ENCODE results near the gene SFTA2. TPM values are rescaled to one million over a fixed set of nuclear protein-coding genes. Genes with fewer than 3 reads are reported as not detected.

The SFTA2 gene
- total and polyA plus RNA-seq, 2 donors (not counting 1 experiment from before 2014, with no cell fraction given): not detected

DNA sequence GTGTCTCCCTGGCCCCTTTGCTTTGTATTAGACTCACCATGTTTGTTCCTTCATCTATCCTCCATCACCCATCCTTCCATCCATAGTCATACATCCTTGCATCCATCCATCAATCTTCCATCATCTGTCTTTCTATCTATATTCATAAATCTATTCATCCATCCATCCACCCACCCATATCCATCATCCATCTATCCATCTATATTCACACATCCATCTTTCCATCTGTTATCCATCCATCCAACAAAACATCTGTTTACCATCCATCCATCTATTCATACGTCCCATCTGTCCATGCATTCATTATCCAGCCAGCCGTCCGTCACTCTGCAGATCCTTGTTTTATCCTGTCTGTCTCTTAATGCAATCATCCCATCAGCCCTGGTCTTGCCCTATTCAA is 37.0 kb downstream of the SFTA2 start:
- H3K4me1 Mint-ChIP-seq: no peaks in the 10 kb centered on the region
- no peak overlapping the region for H3K27ac Mint-ChIP-seq
- TF ChIP-seq, protein P1, sequence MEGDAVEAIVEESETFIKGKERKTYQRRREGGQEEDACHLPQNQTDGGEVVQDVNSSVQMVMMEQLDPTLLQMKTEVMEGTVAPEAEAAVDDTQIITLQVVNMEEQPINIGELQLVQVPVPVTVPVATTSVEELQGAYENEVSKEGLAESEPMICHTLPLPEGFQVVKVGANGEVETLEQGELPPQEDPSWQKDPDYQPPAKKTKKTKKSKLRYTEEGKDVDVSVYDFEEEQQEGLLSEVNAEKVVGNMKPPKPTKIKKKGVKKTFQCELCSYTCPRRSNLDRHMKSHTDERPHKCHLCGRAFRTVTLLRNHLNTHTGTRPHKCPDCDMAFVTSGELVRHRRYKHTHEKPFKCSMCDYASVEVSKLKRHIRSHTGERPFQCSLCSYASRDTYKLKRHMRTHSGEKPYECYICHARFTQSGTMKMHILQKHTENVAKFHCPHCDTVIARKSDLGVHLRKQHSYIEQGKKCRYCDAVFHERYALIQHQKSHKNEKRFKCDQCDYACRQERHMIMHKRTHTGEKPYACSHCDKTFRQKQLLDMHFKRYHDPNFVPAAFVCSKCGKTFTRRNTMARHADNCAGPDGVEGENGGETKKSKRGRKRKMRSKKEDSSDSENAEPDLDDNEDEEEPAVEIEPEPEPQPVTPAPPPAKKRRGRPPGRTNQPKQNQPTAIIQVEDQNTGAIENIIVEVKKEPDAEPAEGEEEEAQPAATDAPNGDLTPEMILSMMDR (IDR thresholded peaks at IDR 0.05): no peak
- no peak for TF ChIP-seq EZH2 (IDR thresholded peaks at IDR 0.05; ENCODE audit: borderline replicate concordance, insufficient read depth, low read depth, low read length, poor library complexity, severe bottlenecking)
- H3K9me3 Mint-ChIP-seq (ENCODE audit: insufficient read depth): no peaks in the 10 kb centered on the region
- Histone ChIP-seq H3K9ac (ENCODE audit: low read length) (no peak overlapping the region), H3K9me3 (ENCODE audit: control extremely low read depth in 1 of 3, control insufficient read depth in 2 of 3, insufficient read depth in 1 of 3, low read length in 2 of 3) (no peaks in the 10 kb centered on the region), H3K27me3 (replicated peaks in 1 of 4; ENCODE audit: control extremely low read depth in 1 of 4, control insufficient read depth in 3 of 4, insufficient read depth in 4 of 4, low read length in 3 of 4) (no peaks in the 10 kb centered on the region), H3K4me2 (replicated peaks; ENCODE audit: low read depth, low read length, poor library complexity, severe bottlenecking) (no peak overlapping the region), H4K20me1 (ENCODE audit: control insufficient read depth, insufficient read depth, low read length, poor library complexity, severe bottlenecking) (peaks cover 39% of the 10 kb centered on the region), H3K27ac (ENCODE audit: low read length in 2 of 2) (no peak overlapping the region), H3K4me3 (ENCODE audit: control extremely low read depth in 1 of 5, extremely low read depth in 1 of 5, insufficient read depth in 1 of 5, low read depth in 2 of 5, low read length in 4 of 5) (no peak overlapping the region), H2AFZ (ENCODE audit: insufficient read depth, low read depth, low read length, poor library complexity, severe bottlenecking) (no peak overlapping the region), H3K4me1 (ENCODE audit: control insufficient read depth in 2 of 2, insufficient read depth in 2 of 2, low read length in 2 of 2) (no peaks in the 10 kb centered on the region), H3K79me2 (ENCODE audit: control insufficient read depth, insufficient read depth, low read length) (peaks cover 23% of the 10 kb centered on the region), H3K36me3 (replicated peaks in 1 of 2; ENCODE audit: control extremely low read depth in 1 of 2, control insufficient read depth in 1 of 2, extremely low read depth in 1 of 2, insufficient read depth in 2 of 2, low read length in 1 of 2) (peaks cover 0 to 74% of the 10 kb centered on the region in 2 experiments)
- no peak overlapping the region for H3K4me3 Mint-ChIP-seq
- ChIA-PET POLR2A (no interaction called here), CTCF (no interaction called here)
- intact Hi-C loops (cut with micrococcal nuclease): no loop called here
- WGBS (ENCODE audit: insufficient coverage): 100% methylated on average over 3 of the region's 3 CpGs
- no peaks in the 10 kb centered on the region for H3K27me3 Mint-ChIP-seq
- DNase-seq (no peak), ATAC-seq (ENCODE audit: low read depth) (no peak)

DNA sequence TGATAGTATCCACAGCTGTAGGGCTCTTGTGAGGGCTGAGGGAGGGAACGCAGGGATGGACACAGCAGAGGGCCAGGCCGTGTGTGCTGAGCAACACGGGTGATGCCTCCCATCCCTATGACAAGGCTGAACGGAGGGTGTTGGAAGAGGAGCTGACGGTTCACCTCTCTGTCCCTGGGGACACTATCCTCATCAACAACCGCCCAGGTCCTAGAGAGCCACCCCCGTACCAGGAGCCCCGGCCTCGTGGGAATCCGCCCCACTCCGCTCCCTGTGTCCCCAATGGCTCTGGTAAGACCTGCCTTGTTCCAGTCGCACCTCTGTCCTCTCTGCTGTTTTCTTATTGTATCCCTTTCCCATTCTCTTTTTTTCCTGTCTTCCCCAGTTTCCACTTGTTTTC is 37.6 kb downstream of the SFTA2 start:
- ATAC-seq (ENCODE audit: low read depth): no peak
- WGBS (ENCODE audit: insufficient coverage): 88% methylated on average over 11 of the region's 12 CpGs
- H3K4me3 Mint-ChIP-seq: no peak overlapping the region

More for the DNA sequence above, 37.6 kb downstream of the SFTA2 start:
- ChIA-PET CTCF (no interaction called here), POLR2A (no interaction called here)
- no peaks in the 10 kb centered on the region for H3K4me1 ChIP-seq (ENCODE audit: control insufficient read depth in 2 of 2, insufficient read depth in 2 of 2, low read length in 2 of 2)
- peaks cover 44% of the 10 kb centered on the region for H4K20me1 ChIP-seq (ENCODE audit: control insufficient read depth, insufficient read depth, low read length, poor library complexity, severe bottlenecking)
- no peak for DNase-seq
- H2AFZ ChIP-seq (ENCODE audit: insufficient read depth, low read depth, low read length, poor library complexity, severe bottlenecking): no peak overlapping the region
- Mint-ChIP-seq H3K27me3 (no peaks in the 10 kb centered on the region), H3K9me3 (ENCODE audit: insufficient read depth) (no peaks in the 10 kb centered on the region), H3K27ac (no peak overlapping the region), H3K4me1 (no peaks in the 10 kb centered on the region)
- no peaks in the 10 kb centered on the region for H3K9me3 ChIP-seq (ENCODE audit: control extremely low read depth in 1 of 3, control insufficient read depth in 2 of 3, insufficient read depth in 1 of 3, low read length in 2 of 3)
- no peak for TF ChIP-seq EZH2 (IDR thresholded peaks at IDR 0.05; ENCODE audit: borderline replicate concordance, insufficient read depth, low read depth, low read length, poor library complexity, severe bottlenecking)
- TF ChIP-seq, protein P1 (IDR thresholded peaks at IDR 0.05): no peak
- no peaks in the 10 kb centered on the region for H3K27me3 ChIP-seq (replicated peaks in 1 of 4; ENCODE audit: control extremely low read depth in 1 of 4, control insufficient read depth in 3 of 4, insufficient read depth in 4 of 4, low read length in 3 of 4)
- H3K79me2 ChIP-seq (ENCODE audit: control insufficient read depth, insufficient read depth, low read length): peaks cover 28% of the 10 kb centered on the region
- H3K27ac ChIP-seq (ENCODE audit: low read length in 2 of 2): no peak overlapping the region
- intact Hi-C loops (cut with micrococcal nuclease): no loop called here
- H3K36me3 ChIP-seq (replicated peaks in 1 of 2; ENCODE audit: control extremely low read depth in 1 of 2, control insufficient read depth in 1 of 2, extremely low read depth in 1 of 2, insufficient read depth in 2 of 2, low read length in 1 of 2): peaks cover 0 to 77% of the 10 kb centered on the region in 2 experiments
- no peak overlapping the region for H3K4me2 ChIP-seq (replicated peaks; ENCODE audit: low read depth, low read length, poor library complexity, severe bottlenecking)
- H3K4me3 ChIP-seq (ENCODE audit: control extremely low read depth in 1 of 5, extremely low read depth in 1 of 5, insufficient read depth in 1 of 5, low read depth in 2 of 5, low read length in 4 of 5): no peak overlapping the region
- no peak overlapping the region for H3K9ac ChIP-seq (ENCODE audit: low read length)

Data from B cell (primary cell).